Mucosa of descending colon (tissue), 3 donors: ENCODE measurements around the gene CDH26. TPM values are rescaled to one million over a fixed set of nuclear protein-coding genes. Genes with fewer than 3 reads are reported as not detected.

ENCODE experiments used
- ATAC-seq: fragments of 200-7000 bp; cut with Tn5 transposase; one replicate; pipeline ENCODE4 v1.9.1; 2020; ENCODE audit warnings: mild to moderate bottlenecking, moderate library complexity
- DNase-seq, 3 donors: peaks; one replicate each; pipeline ENCODE4 v3.0.0-alpha.2; 2020
- H3K36me3 ChIP-seq: fragments of 200-600 bp; one replicate; pipeline ENCODE4 v1.8.0; 2021; ENCODE audit warnings: low read depth, mild to moderate bottlenecking
- H3K4me1 ChIP-seq: fragments of 200-600 bp; one replicate; pipeline ENCODE4 v1.8.0; 2021; ENCODE audit warnings: low read depth, mild to moderate bottlenecking
- H3K4me3 ChIP-seq: fragments of 200-600 bp; one replicate; pipeline ENCODE4 v1.8.0; 2021; ENCODE audit warnings: mild to moderate bottlenecking
- H3K9me3 ChIP-seq: fragments of 200-600 bp; one replicate; pipeline ENCODE4 v1.8.0; 2021; ENCODE audit warnings: mild to moderate bottlenecking
- CTCF ChIP-seq: fragments of 200-600 bp; IDR thresholded peaks from one replicate; pipeline ENCODE4 v1.8.0; 2022; ENCODE audit warnings: antibody characterized with exemption, mild to moderate bottlenecking
- intact Hi-C, 2 donors: fragments of 100-400 bp; cut with DNase I in 1 of 2; cut with micrococcal nuclease in 1 of 2; formaldehyde crosslinking; loops; one replicate each; pipeline versions ENCODE4 v1.11.0 to v1.11.1; 2022; cut with DNase I, micrococcal nuclease
- total RNA-seq, 3 donors: library from RNA; stranded (reverse); fragmentation: NEBNext Ultra II Directional in 2 of 3; extraction: Animal tissue kit (Norgen Biotek cat#: 25700) in 2 of 3; gene quantifications; one replicate each; pipeline versions ENCODE4 v1.2.1 to v1.2.4, GENCODE V29; 2021 to 2023
- donor health status: DM: no; HTN: no; CAD: no; lungs with moderate emphysema.
- donor health status: DM: no; HTN: no; CAD: no.
- donor health status: DM: no; HTN: yes; CAD: no.

The CDH26 gene
- total RNA-seq, 3 donors from 2014 or later: 0.48 to 2.2 (median 1.4) TPM

DNA sequence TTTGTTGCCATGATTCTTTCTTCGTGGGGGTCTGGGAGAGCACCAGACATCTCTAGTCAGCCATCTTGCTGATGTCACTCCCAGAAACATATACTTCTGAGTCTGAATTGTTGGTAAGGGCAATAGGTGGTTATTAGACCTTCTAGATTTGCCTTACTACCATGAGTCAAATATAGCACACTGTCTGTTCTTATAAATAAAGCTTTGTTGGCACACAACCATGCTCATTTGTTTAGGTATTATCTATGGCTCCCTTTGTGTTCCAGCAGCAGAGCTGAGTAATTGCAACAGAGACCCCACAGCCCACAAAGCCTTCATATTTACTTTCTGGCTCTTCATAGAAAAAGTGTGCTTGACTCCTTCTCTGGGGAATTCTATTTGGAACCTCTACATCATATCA is 62.9 kb downstream of the CDH26 start:
- no peak overlapping the region for H3K4me3 ChIP-seq
- no peak for ATAC-seq
- H3K4me1 ChIP-seq: no peaks in the 10 kb centered on the region
- H3K36me3 ChIP-seq: no peaks in the 10 kb centered on the region
- intact Hi-C loops: no loop called here
- no peak for DNase-seq
- TF ChIP-seq CTCF: no peak
- H3K9me3 ChIP-seq: no peaks in the 10 kb centered on the region

DNA sequence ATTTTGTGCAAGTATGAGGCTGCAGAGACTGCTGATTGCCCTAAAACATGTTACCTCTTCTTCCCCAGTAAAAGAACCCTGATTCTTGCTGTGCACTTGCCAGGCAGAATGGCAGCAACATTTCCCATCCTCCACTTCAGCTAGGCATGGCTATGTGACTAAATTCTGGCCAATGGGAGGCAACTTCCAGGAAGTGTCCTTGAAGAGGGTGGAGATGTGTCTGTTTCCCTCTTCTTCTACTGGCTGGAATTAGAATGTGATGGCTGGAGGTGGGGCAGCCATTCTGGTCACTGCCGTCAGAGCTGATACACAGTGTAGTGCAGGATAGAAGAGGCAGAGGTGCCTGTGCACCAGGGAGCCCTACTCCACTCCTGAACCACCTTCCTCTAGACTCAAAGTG is 64.6 kb downstream of the CDH26 start:
- H3K36me3 ChIP-seq: no peaks in the 10 kb centered on the region
- no peak overlapping the region for H3K4me3 ChIP-seq
- DNase-seq: no peak
- TF ChIP-seq CTCF: no peak
- intact Hi-C loops: no loop called here
- no peak for ATAC-seq
- no peaks in the 10 kb centered on the region for H3K9me3 ChIP-seq
- H3K4me1 ChIP-seq: no peaks in the 10 kb centered on the region

GRCh38 chr20:60024245-60024644 is 66.0 kb downstream of the CDH26 start:
- H3K4me3 ChIP-seq: no peak overlapping the region
- no peak for TF ChIP-seq CTCF
- no peaks in the 10 kb centered on the region for H3K9me3 ChIP-seq
- no peaks in the 10 kb centered on the region for H3K36me3 ChIP-seq
- intact Hi-C loops: no loop called here
- ATAC-seq (no peak), DNase-seq (no peak)
- no peaks in the 10 kb centered on the region for H3K4me1 ChIP-seq

- ATAC-seq (no peak), DNase-seq (no peak)
- Histone ChIP-seq H3K36me3 (no peaks in the 10 kb centered on the region), H3K9me3 (no peaks in the 10 kb centered on the region), H3K4me1 (no peaks in the 10 kb centered on the region), H3K4me3 (no peak overlapping the region)
- TF ChIP-seq CTCF: no peak
- intact Hi-C loops: no loop called here
These were observed 66.6 kb downstream of the CDH26 start for GRCh38 chr20:60024801-60025200.

GRCh38 chr20:60026010-60026409 is 67.8 kb downstream of the CDH26 start:
- H3K4me3 ChIP-seq: no peak overlapping the region
- intact Hi-C loops: no loop called here
- ATAC-seq: no peak
- H3K4me1 ChIP-seq: no peaks in the 10 kb centered on the region
- DNase-seq: no peak
- H3K36me3 ChIP-seq: no peaks in the 10 kb centered on the region
- no peak for TF ChIP-seq CTCF
- H3K9me3 ChIP-seq: no peaks in the 10 kb centered on the region

GRCh38 chr20:60030471-60030870 is 72.2 kb downstream of the CDH26 start:
- Histone ChIP-seq H3K9me3 (no peaks in the 10 kb centered on the region), H3K36me3 (no peaks in the 10 kb centered on the region), H3K4me1 (no peaks in the 10 kb centered on the region), H3K4me3 (no peak overlapping the region)
- intact Hi-C loops: no loop called here
- DNase-seq: no peak
- no peak for TF ChIP-seq CTCF
- ATAC-seq: no peak
